Nephron progenitor cell (in vitro differentiated cells): Measurements from ENCODE around the gene TSC22D4.
"Not testable (repeated sequence)": the region's sequence is repeated elsewhere in the genome, so short reads cannot be mapped to it uniquely, and the experiment has no call there.

Experiments
- DNase-seq: peaks from one replicate; pipeline ENCODE4 v3.0.0; 2021
- H3K27ac Mint-ChIP-seq: 2 replicates; pipeline ENCODE4 v1.8.0; 2021; ENCODE audit warnings: mild to moderate bottlenecking, moderate library complexity, mixed read lengths
- H3K27me3 Mint-ChIP-seq: 2 replicates; pipeline ENCODE4 v1.8.0; 2021; ENCODE audit warnings: mild to moderate bottlenecking, low read depth, mixed read lengths; ENCODE audit not compliant: poor library complexity
- H3K36me3 Mint-ChIP-seq: 2 replicates; pipeline ENCODE4 v1.8.0; 2021; ENCODE audit warnings: low read depth, mixed read lengths
- H3K4me1 Mint-ChIP-seq: 2 replicates; pipeline ENCODE4 v1.8.0; 2021; ENCODE audit warnings: mixed read lengths
- H3K4me3 Mint-ChIP-seq: 2 replicates; pipeline ENCODE4 v1.8.0; 2021; ENCODE audit warnings: mild to moderate bottlenecking, moderate library complexity, mixed read lengths
- H3K9me3 Mint-ChIP-seq: 2 replicates; pipeline ENCODE4 v1.8.0; 2021; ENCODE audit warnings: mild to moderate bottlenecking, moderate library complexity, mixed read lengths
- CTCF ChIP-seq: fragments of 200-600 bp; sonication (generic); IDR thresholded peaks from 2 replicates; pipeline ENCODE4 v1.5.0; 2021; ENCODE audit warnings: antibody characterized with exemption

TSC22D4 gene

GRCh38 chr7:100444311-100445278, 34.4 kb downstream of the TSC22D4 start:
- H3K9me3 Mint-ChIP-seq = no peaks in the 10 kb centered on the region
- H3K36me3 Mint-ChIP-seq = no peaks in the 10 kb centered on the region
- peaks cover 30% of the 10 kb centered on the region for H3K4me1 Mint-ChIP-seq
- TF ChIP-seq CTCF = no peak
- DNase-seq = no peak
- H3K4me3 Mint-ChIP-seq = no peak overlapping the region
- peak overlapping the region; percentile 90 for H3K27ac Mint-ChIP-seq
- peaks cover 3% of the 10 kb centered on the region for H3K27me3 Mint-ChIP-seq

- H3K4me1 Mint-ChIP-seq = peaks cover 27% of the 10 kb centered on the region
- H3K27me3 Mint-ChIP-seq = peaks cover 3% of the 10 kb centered on the region
- no peaks in the 10 kb centered on the region for H3K9me3 Mint-ChIP-seq
- TF ChIP-seq CTCF = no peak
- DNase-seq = no peak
- no peak overlapping the region for H3K4me3 Mint-ChIP-seq
- peak overlapping the region; percentile 36 for H3K27ac Mint-ChIP-seq
- no peaks in the 10 kb centered on the region for H3K36me3 Mint-ChIP-seq
Measured at GRCh38 chr7:100443096-100443840, 35.7 kb downstream of the TSC22D4 start.

- Mint-ChIP-seq H3K27ac (peak overlapping the region; percentile 36), H3K36me3 (no peaks in the 10 kb centered on the region), H3K4me1 (peaks cover 29% of the 10 kb centered on the region), H3K4me3 (no peak overlapping the region), H3K9me3 (no peaks in the 10 kb centered on the region), H3K27me3 (peaks cover 3% of the 10 kb centered on the region)
- TF ChIP-seq CTCF = no peak
- DNase-seq = no peak
Measured at GRCh38 chr7:100441641-100442535, 37.1 kb downstream of the TSC22D4 start.

- H3K27ac Mint-ChIP-seq = peak overlapping the region; percentile 29
- peaks cover 30% of the 10 kb centered on the region for H3K4me1 Mint-ChIP-seq
- H3K4me3 Mint-ChIP-seq, DNase-seq, H3K27me3 Mint-ChIP-seq, H3K9me3 Mint-ChIP-seq, H3K36me3 Mint-ChIP-seq: not testable (repeated sequence)
Measured at GRCh38 chr7:100439244-100439643, 39.8 kb downstream of the TSC22D4 start.

GRCh38 chr7:100438731-100439130, 40.3 kb downstream of the TSC22D4 start:
- H3K27me3 Mint-ChIP-seq, H3K27ac Mint-ChIP-seq: not testable (repeated sequence)
- peaks cover 12% of the 10 kb centered on the region for H3K36me3 Mint-ChIP-seq

GRCh38 chr7:100438172-100438571, 40.8 kb downstream of the TSC22D4 start:
- H3K4me1 Mint-ChIP-seq = peaks cover 35% of the 10 kb centered on the region
- no peak for DNase-seq
- no peak overlapping the region for H3K4me3 Mint-ChIP-seq
- no peak overlapping the region for H3K27ac Mint-ChIP-seq
- no peaks in the 10 kb centered on the region for H3K9me3 Mint-ChIP-seq
- TF ChIP-seq CTCF = no peak
- H3K36me3 Mint-ChIP-seq = peaks cover 17% of the 10 kb centered on the region
- no peaks in the 10 kb centered on the region for H3K27me3 Mint-ChIP-seq

More at GRCh38 chr7:100438731-100439130, 40.3 kb downstream of the TSC22D4 start:
- H3K9me3 Mint-ChIP-seq, H3K4me3 Mint-ChIP-seq, DNase-seq: not testable (repeated sequence)
- peaks cover 31% of the 10 kb centered on the region for H3K4me1 Mint-ChIP-seq
